K562 (cell line): ENCODE results near the gene MYCBP2. TPM values are rescaled to one million over a fixed set of nuclear protein-coding genes. Genes with fewer than 3 reads are reported as not detected.

Source experiments
- ATAC-seq: fragments of 200-7000 bp; cut with Tn5 transposase; 3 replicates; pipeline ENCODE4 v1.9.1; 2020; ENCODE audit warnings: moderate library complexity
- BruUV-seq: library from RNA; stranded (reverse); fragments of 400-500 nt; replicated peaks from 2 replicates; lab custom pipeline; 2021; lab: Mats Ljungman, UMichigan
- CTCF ChIA-PET: fragments of 300-600 bp; formaldehyde crosslinking; extraction: SDS; loops from one replicate; lab custom pipeline; 2021; ENCODE audit warnings: low intra/inter-chr PET ratio; lab: Yijun Ruan, JAX
- POLR2A ChIA-PET: fragments of 300-600, 350-650 bp; sonication (Branson Sonifier 250); formaldehyde crosslinking; extraction: SDS; loops from one replicate; lab custom pipeline; 2021; ENCODE audit warnings: antibody characterized with exemption, inconsistent platforms; lab: Yijun Ruan, JAX
- DNase-seq, 4 experiments: peaks; one replicate each; pipeline versions ENCODE4 v3.0.0 to v3.0.0-alpha.2; 2011 to 2018; ENCODE audit warnings: low spot score in 3 of 4, mixed read lengths in 3 of 4; ENCODE audit errors: extremely low read depth in 1 of 4
- FAIRE-seq: peaks from 2 replicates; lab custom pipeline; 2011; peaks lifted over from hg19 to GRCh38; lab: Jason Lieb, UNC
- H2AFZ ChIP-seq: 2 replicates; pipeline ENCODE4 v1.6.0; 2011; ENCODE audit warnings: low read depth, low read length, control low read depth, inconsistent platforms
- H3K27ac ChIP-seq: fragments of 200-600 bp; 3 replicates; pipeline ENCODE4 v1.8.0; 2011; ENCODE audit warnings: low read depth, mild to moderate bottlenecking, control low read depth, inconsistent platforms, low read length, moderate library complexity, mixed read lengths; ENCODE audit errors: extremely low read depth
- H3K27me3 ChIP-seq, 2 experiments: fragments of 300-600 bp in 1 of 2; 2 replicates in 1 of 2; 3 replicates in 1 of 2; pipeline versions ENCODE4 v1.6.0 to v1.8.0; 2011; ENCODE audit warnings: inconsistent platforms in 2 of 2, low read length in 2 of 2, mild to moderate bottlenecking in 1 of 2, mixed read lengths in 1 of 2, moderate library complexity in 1 of 2; ENCODE audit not compliant: control insufficient read depth in 2 of 2, insufficient read depth in 2 of 2
- H3K36me3 ChIP-seq: fragments of 300-600 bp; 3 replicates; pipeline ENCODE4 v1.8.0; 2011; ENCODE audit warnings: mild to moderate bottlenecking, low read length, inconsistent platforms; ENCODE audit not compliant: control insufficient read depth, insufficient read depth
- H3K4me1 ChIP-seq, 2 experiments: fragments of 200-600 bp in 1 of 2; replicated peaks in 1 of 2; 2 replicates in 1 of 2; 3 replicates in 1 of 2; pipeline versions ENCODE4 v1.5.1 to v1.8.0; 2011; ENCODE audit warnings: inconsistent platforms in 2 of 2, low read length in 2 of 2, mild to moderate bottlenecking in 1 of 2, mixed read lengths in 1 of 2, moderate library complexity in 1 of 2; ENCODE audit not compliant: control insufficient read depth in 2 of 2, insufficient read depth in 2 of 2
- H3K4me2 ChIP-seq: 2 replicates; pipeline ENCODE4 v1.6.1; 2011; ENCODE audit warnings: low read length, control low read depth, inconsistent platforms, mixed read lengths; ENCODE audit not compliant: insufficient read depth
- H3K4me3 ChIP-seq: fragments of 200-600 bp; sonication (generic), shearing (Covaris generic); 2 replicates; pipeline ENCODE4 v1.5.1; 2016; ENCODE audit warnings: control low read depth, inconsistent platforms
- H3K79me2 ChIP-seq: fragments of 200-600 bp; 3 replicates; pipeline ENCODE4 v1.8.0; 2011; ENCODE audit warnings: low read length, inconsistent platforms; ENCODE audit not compliant: control insufficient read depth, insufficient read depth
- H3K9ac ChIP-seq, 2 experiments: 2 replicates each; pipeline versions ENCODE4 v1.6.0 to v1.6.1; 2011; ENCODE audit warnings: low read depth in 2 of 2, low read length in 2 of 2, control low read depth in 1 of 2, inconsistent platforms in 1 of 2, mild to moderate bottlenecking in 1 of 2, mixed read lengths in 1 of 2; ENCODE audit not compliant: insufficient read depth in 1 of 2
- H3K9me1 ChIP-seq: one replicate; pipeline ENCODE4 v1.6.0; 2011; ENCODE audit warnings: inconsistent platforms, mild to moderate bottlenecking, low read length, moderate library complexity; ENCODE audit not compliant: control insufficient read depth, insufficient read depth
- H3K9me3 ChIP-seq: replicated peaks from 2 replicates; pipeline ENCODE4 v1.5.1; 2011; ENCODE audit warnings: low read depth, low read length, inconsistent platforms; ENCODE audit not compliant: control insufficient read depth, insufficient read depth
- H4K20me1 ChIP-seq: replicated peaks from 2 replicates; pipeline ENCODE4 v1.6.1; 2011; ENCODE audit warnings: low read length, inconsistent platforms, mixed read lengths; ENCODE audit not compliant: control insufficient read depth, insufficient read depth
- AFF4 ChIP-seq: sonication (generic); formaldehyde crosslinking; IDR thresholded peaks from 2 replicates; pipeline ENCODE4 v1.8.0; 2023; ENCODE audit warnings: mild to moderate bottlenecking, missing genetic modification reagents
- CBFA2T3 ChIP-seq: fragments of 450-650 bp; IDR thresholded peaks from 2 replicates; pipeline ENCODE4 v1.6.1; 2017
- HBP1 ChIP-seq: fragments of 450-650 bp; formaldehyde crosslinking; IDR thresholded peaks from 2 replicates; pipeline ENCODE4 v1.4.0; 2022; ENCODE audit warnings: missing genetic modification characterization
- IRF1 ChIP-seq: sonication (generic); formaldehyde crosslinking; IDR thresholded peaks from 2 replicates; pipeline ENCODE4 v1.8.0; 2022; ENCODE audit warnings: missing genetic modification reagents, mild to moderate bottlenecking, borderline replicate concordance
- L3MBTL2 ChIP-seq: fragments of 450-650 bp; IDR thresholded peaks from 2 replicates; pipeline ENCODE4 v1.6.1; 2016; ENCODE audit warnings: mild to moderate bottlenecking, moderate library complexity
- MCM2 ChIP-seq: fragments of 450-650 bp; IDR thresholded peaks from 2 replicates; pipeline ENCODE4 v1.6.1; 2017; ENCODE audit warnings: low read depth, mild to moderate bottlenecking
- MCM3 ChIP-seq: fragments of 450-650 bp; IDR thresholded peaks from 2 replicates; pipeline ENCODE4 v1.6.1; 2016
- PPARD ChIP-seq: fragments of 250-450 bp; sonication (Bioruptor Pico); IDR thresholded peaks from 2 replicates; pipeline ENCODE4 v1.8.0; 2022; ENCODE audit warnings: inconsistent platforms, mild to moderate bottlenecking, moderate library complexity
- PRMT5 ChIP-seq: sonication (generic); formaldehyde crosslinking; IDR thresholded peaks from 2 replicates; pipeline ENCODE4 v1.5.0; 2020; ENCODE audit warnings: missing genetic modification reagents
- RBM39 ChIP-seq: fragments of 200-400 bp; formaldehyde crosslinking; optimal IDR thresholded peaks from 2 replicates; pipeline ENCODE3; 2018; ENCODE audit warnings: low read depth, low read length
- RUNX1 ChIP-seq: sonication (generic); IDR thresholded peaks from 2 replicates; pipeline ENCODE4 v1.6.1; 2016; ENCODE audit warnings: antibody characterized with exemption, low read depth
- STAT5B ChIP-seq: fragments of 250-450 bp; sonication (Bioruptor Pico); IDR thresholded peaks from 2 replicates; pipeline ENCODE4 v1.8.0; 2021; ENCODE audit warnings: mild to moderate bottlenecking, inconsistent platforms
- SUPT5H ChIP-seq: fragments of 450-650 bp; IDR thresholded peaks from 2 replicates; pipeline ENCODE4 v1.6.1; 2016
- ZFP1 ChIP-seq: fragments of 450-650 bp; formaldehyde crosslinking; IDR thresholded peaks from 2 replicates; pipeline ENCODE4 v1.4.0; 2020; ENCODE audit warnings: mild to moderate bottlenecking, mixed read lengths
- ZNF696 ChIP-seq: fragments of 250-450 bp; sonication (Bioruptor Pico); conservative IDR thresholded peaks from 2 replicates; pipeline ENCODE4 v1.4.0; 2020; ENCODE audit warnings: mild to moderate bottlenecking, moderate library complexity
- ZNF740 ChIP-seq, 3 experiments: fragments of 200-800 bp in 1 of 3; sonication (Bioruptor generic) in 1 of 3; sonication (generic) in 1 of 3; formaldehyde crosslinking in 1 of 3; IDR thresholded peaks; 2 replicates each; pipeline versions ENCODE4 v1.6.1 to v1.8.0; 2016 to 2022; ENCODE audit warnings: mild to moderate bottlenecking in 2 of 3, missing compliant biosample characterization in 2 of 3, missing genetic modification characterization in 2 of 3, missing genetic modification reagents in 1 of 3
- WGBS: fragments of 100-300 bp; shearing (Covaris generic); methylation state at CpG from one replicate; pipeline ENCODE4 v1.1.6; 2016; ENCODE audit warnings: low coverage, mixed read lengths; ENCODE audit not compliant: insufficient coverage; ENCODE audit errors: missing lambda C conversion rate; 5-methylcytosine and 5-hydroxymethylcytosine counted together
- in situ Hi-C: fragments of 300-500 bp; cut with MboI; formaldehyde crosslinking; loops from 4 replicates; pipeline ENCODE4 v1.15.0; 2018; ENCODE audit warnings: inconsistent platforms, mixed read lengths
- intact Hi-C: fragments of 100-400 bp; cut with micrococcal nuclease; formaldehyde crosslinking; loops from 2 replicates; pipeline ENCODE4 v1.14.2; 2022
- polyA plus RNA-seq, 8 experiments: library from polyadenylated mRNA; depleted of rRNA in 4 of 8; stranded (reverse) in 5 of 8; unstranded in 3 of 8; fragments of >200 nt; fragmentation: Nextera tagmentation in 2 of 8; fragmentation: Illumina TruSeq in 1 of 8; extraction: Ambion mirVana in 2 of 8; extraction: Trizol in 1 of 8; gene quantifications; 2 replicates each; pipeline versions ENCODE4 v1.2.1 to v1.2.3, GENCODE V29; 2011 to 2014; ENCODE audit warnings: inconsistent platforms in 1 of 8, missing spikeins in 1 of 8
- total RNA-seq, 7 experiments: library from RNA; depleted of rRNA in 6 of 7; stranded (reverse); fragments of >200 nt in 6 of 7; fragmentation: Illumina TruSeq in 2 of 7; extraction: Trizol in 2 of 7; gene quantifications; 2 replicates each; pipeline versions ENCODE4 v1.2.1 to v1.2.3, GENCODE V29; 2011 to 2021; ENCODE audit warnings: low replicate concordance in 1 of 7

The MYCBP2 gene
- total and polyA plus RNA-seq, 9 of the 15 experiments (the other 6 are each of a cell fraction or from before 2014, with no cell fraction given), result 13.2 to 47.2 (median 28.9) TPM

- no peak for FAIRE-seq
- DNase-seq, result no peak
- no TSS peak for BruUV-seq
- H3K36me3 ChIP-seq, result peaks cover 36% of the 10 kb centered on the region; the same call in 2 of the 3 replicates
- no peak for TF ChIP-seq STAT5B (CRISPR knock-in tag)
- no peak for TF ChIP-seq ZNF696 (CRISPR knock-in tag)
- TF ChIP-seq L3MBTL2, result no peak
- TF ChIP-seq ZFP1, result no peak
- no peak for TF ChIP-seq RBM39
- TF ChIP-seq IRF1, result no peak
- TF ChIP-seq PPARD (CRISPR knock-in tag), result no peak
- no peak for TF ChIP-seq MCM3
- TF ChIP-seq PRMT5 (CRISPR knock-in tag), result no peak
- no peak for TF ChIP-seq HBP1 (CRISPR knock-in tag)
- no peak for TF ChIP-seq CBFA2T3
- no peak for TF ChIP-seq AFF4 (CRISPR knock-in tag)
- TF ChIP-seq SUPT5H, result no peak
- TF ChIP-seq ZNF740 (CRISPR knock-in tag; IDR thresholded peaks at IDR 0.05), result no peak
- no peak for TF ChIP-seq ZNF740 (tag; IDR thresholded peaks at IDR 0.05)
- no peak for TF ChIP-seq MCM2
- TF ChIP-seq RUNX1, result no peak
- no peak overlapping the region for H3K9ac ChIP-seq
- no peak overlapping the region for H3K4me3 ChIP-seq
- 96% methylated on average over 3 of the region's 3 CpGs for WGBS
- H3K4me2 ChIP-seq, result no peak overlapping the region
- no peaks in the 10 kb centered on the region for H4K20me1 ChIP-seq
- in situ Hi-C loops, result no loop called here
- ATAC-seq, result no peak
- no peaks in the 10 kb centered on the region for H3K9me1 ChIP-seq
- H3K4me1 ChIP-seq, result no peaks in the 10 kb centered on the region
- no peak overlapping the region for H3K27ac ChIP-seq
- ChIA-PET POLR2A (no interaction called here), CTCF (no interaction called here)
- no peaks in the 10 kb centered on the region for H3K27me3 ChIP-seq
- no peaks in the 10 kb centered on the region for H3K79me2 ChIP-seq
- H3K9me3 ChIP-seq, result no peaks in the 10 kb centered on the region
- intact Hi-C loops, result no loop called here
- no peak overlapping the region for H2AFZ ChIP-seq
Observed at GRCh38 chr13:77056886-77057285, 270.0 kb downstream of the MYCBP2 start.
